ENCODE measurements around the gene TMEM131. TPM values are rescaled to one million over a fixed set of nuclear protein-coding genes. Genes with fewer than 3 reads are reported as not detected.

The TMEM131 gene
- total RNA-seq, 2 donors from 2014 or later, result 49.5 to 52.0 TPM

- no peak for ATAC-seq (ENCODE audit: insufficient number of reproducible peaks, low FRiP score, low read depth)
- no peak for TF ChIP-seq CTCF (IDR thresholded peaks at IDR 0.05)
- Histone ChIP-seq H3K27me3 (replicated peaks; ENCODE audit: insufficient read depth) (no peaks in the 10 kb centered on the region), H3K36me3 (no peaks in the 10 kb centered on the region), H3K9me3 (no peaks in the 10 kb centered on the region), H3K4me3 (no peak overlapping the region), H3K4me1 (ENCODE audit: control insufficient read depth in 1 of 2, low read depth in 2 of 2) (no peaks in the 10 kb centered on the region), H3K27ac (no peak overlapping the region)
- DNase-seq (ENCODE audit: low spot score), result no peak
Measured at GRCh38 chr2:97738179-97739019, 257.3 kb downstream of the TMEM131 start.

DNA sequence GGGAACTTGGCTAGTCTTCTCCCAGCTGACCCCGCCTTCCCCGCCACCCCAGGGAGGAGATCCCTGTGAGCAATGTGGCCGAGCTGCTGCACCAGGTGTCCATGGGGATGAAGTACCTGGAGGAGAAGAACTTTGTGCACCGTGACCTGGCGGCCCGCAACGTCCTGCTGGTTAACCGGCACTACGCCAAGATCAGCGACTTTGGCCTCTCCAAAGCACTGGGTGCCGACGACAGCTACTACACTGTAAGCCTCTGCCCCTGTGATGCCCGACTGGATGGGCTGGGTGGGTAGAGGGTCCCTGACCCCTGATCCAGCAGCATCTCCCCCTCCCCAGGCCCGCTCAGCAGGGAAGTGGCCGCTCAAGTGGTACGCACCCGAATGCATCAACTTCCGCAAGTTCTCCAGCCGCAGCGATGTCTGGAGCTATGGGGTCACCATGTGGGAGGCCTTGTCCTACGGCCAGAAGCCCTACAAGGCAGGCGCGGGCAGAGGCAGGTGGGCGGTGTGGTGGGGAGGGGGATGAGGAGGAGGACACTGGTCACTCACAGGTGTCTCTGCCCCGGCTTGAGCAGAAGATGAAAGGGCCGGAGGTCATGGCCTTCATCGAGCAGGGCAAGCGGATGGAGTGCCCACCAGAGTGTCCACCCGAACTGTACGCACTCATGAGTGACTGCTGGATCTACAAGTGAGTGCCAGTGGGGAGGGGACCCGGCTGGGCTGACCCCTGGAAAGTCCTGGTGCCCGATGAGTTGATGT is 258.1 kb downstream of the TMEM131 start:
- no peak for TF ChIP-seq CTCF (IDR thresholded peaks at IDR 0.05)
- Histone ChIP-seq H3K4me3 (no peak overlapping the region), H3K27ac (no peak overlapping the region), H3K9me3 (no peaks in the 10 kb centered on the region), H3K4me1 (ENCODE audit: control insufficient read depth in 1 of 2, low read depth in 2 of 2) (no peaks in the 10 kb centered on the region), H3K36me3 (no peaks in the 10 kb centered on the region), H3K27me3 (replicated peaks; ENCODE audit: insufficient read depth) (no peaks in the 10 kb centered on the region)
- DNase-seq (ENCODE audit: low spot score) (no peak), ATAC-seq (ENCODE audit: insufficient number of reproducible peaks, low FRiP score, low read depth) (no peak)

DNA sequence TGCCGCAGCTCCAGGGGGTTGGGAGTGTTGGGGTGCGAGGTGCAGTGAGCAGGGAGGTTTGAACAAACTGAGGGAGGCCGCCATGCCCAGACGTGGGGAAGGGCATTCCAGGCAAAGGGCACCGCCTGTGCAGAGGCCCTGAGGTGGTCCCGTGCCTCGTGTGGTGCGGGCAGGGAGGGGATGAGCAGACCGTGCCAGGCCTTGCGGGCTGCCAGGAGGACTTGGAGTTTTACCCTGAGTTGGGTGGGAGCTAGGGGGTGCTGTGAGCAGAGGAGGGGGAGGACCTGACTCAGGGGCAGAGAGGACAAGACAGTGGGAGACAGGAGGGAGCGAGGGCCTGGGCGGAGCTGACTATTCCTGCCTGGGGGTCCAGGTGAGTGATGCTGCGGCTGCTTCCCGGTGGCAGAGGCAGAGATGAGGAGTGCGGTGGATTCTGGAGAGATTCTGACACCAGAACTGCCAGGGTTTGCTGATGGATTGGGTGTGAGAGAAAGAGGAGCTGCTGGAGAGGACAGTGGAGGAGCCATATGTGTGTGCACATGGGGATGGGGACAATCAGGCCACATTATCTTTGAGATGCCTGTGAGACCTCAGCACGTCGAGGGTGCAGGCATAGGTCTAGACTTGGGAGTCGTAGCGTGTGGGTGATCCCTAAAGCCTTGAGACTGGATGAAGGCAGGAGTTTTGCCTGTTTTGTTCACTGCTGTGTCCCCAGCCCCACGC is 259.0 kb downstream of the TMEM131 start:
- Histone ChIP-seq H3K36me3 (no peaks in the 10 kb centered on the region), H3K27me3 (replicated peaks; ENCODE audit: insufficient read depth) (no peaks in the 10 kb centered on the region), H3K4me1 (ENCODE audit: control insufficient read depth in 1 of 2, low read depth in 2 of 2) (no peaks in the 10 kb centered on the region), H3K9me3 (no peaks in the 10 kb centered on the region), H3K27ac (no peak overlapping the region), H3K4me3 (no peak overlapping the region)
- no peak for DNase-seq (ENCODE audit: low spot score)
- ATAC-seq (ENCODE audit: insufficient number of reproducible peaks, low FRiP score, low read depth), result no peak
- TF ChIP-seq CTCF (IDR thresholded peaks at IDR 0.05), result no peak

- no peak overlapping the region for H3K4me3 ChIP-seq
- ATAC-seq (ENCODE audit: insufficient number of reproducible peaks, low FRiP score, low read depth), result no peak
- DNase-seq (ENCODE audit: low spot score), result no peak
Measured at GRCh38 chr2:97736185-97736584, 259.6 kb downstream of the TMEM131 start.

More at GRCh38 chr2:97736185-97736584, 259.6 kb downstream of the TMEM131 start:
- TF ChIP-seq CTCF (IDR thresholded peaks at IDR 0.05), result no peak
- no peaks in the 10 kb centered on the region for H3K27me3 ChIP-seq (replicated peaks; ENCODE audit: insufficient read depth)
- H3K36me3 ChIP-seq, result no peaks in the 10 kb centered on the region
- H3K4me1 ChIP-seq (ENCODE audit: control insufficient read depth in 1 of 2, low read depth in 2 of 2), result no peaks in the 10 kb centered on the region
- H3K9me3 ChIP-seq, result no peaks in the 10 kb centered on the region
- H3K27ac ChIP-seq, result no peak overlapping the region

All from thoracic aorta (tissue), 2 donors.